Measurements from ENCODE around the gene NRL.

Gene NRL

GRCh38 chr14:24135584-24135833, 20.8 kb upstream of the NRL start:
- H3K27ac ChIP-seq (ENCODE audit: low read length), result no peak overlapping the region

GRCh38 chr14:24133735-24134134, 19.0 kb upstream of the NRL start:
- Histone ChIP-seq H3K4me3 (ENCODE audit: low read length) (no peak overlapping the region), H3K27me3 (ENCODE audit: control insufficient read depth, insufficient read depth, low read length) (no peaks in the 10 kb centered on the region), H3K36me3 (ENCODE audit: control insufficient read depth, insufficient read depth, low read length) (peaks cover 3% of the 10 kb centered on the region; the same call in 1 of the 2 replicates), H3K4me1 (ENCODE audit: control insufficient read depth, insufficient read depth, low read length) (peaks cover 5% of the 10 kb centered on the region), H3K27ac (ENCODE audit: low read length) (no peak overlapping the region), H3K9me3 (ENCODE audit: control insufficient read depth, insufficient read depth, low read length) (no peaks in the 10 kb centered on the region)
- no peak for DNase-seq (ENCODE audit: low read depth, low spot score)
- WGBS (ENCODE audit: insufficient coverage, insufficient read length), result no CpG with 5 or more reads among the region's 1 CpG

More at GRCh38 chr14:24135584-24135833, 20.8 kb upstream of the NRL start:
- Histone ChIP-seq H3K36me3 (ENCODE audit: control insufficient read depth, insufficient read depth, low read length) (peaks cover 3% of the 10 kb centered on the region), H3K27me3 (ENCODE audit: control insufficient read depth, insufficient read depth, low read length) (no peaks in the 10 kb centered on the region), H3K9me3 (ENCODE audit: control insufficient read depth, insufficient read depth, low read length) (no peaks in the 10 kb centered on the region), H3K4me3 (ENCODE audit: low read length) (peak overlapping the region; percentile 89; the same call in 1 of the 2 replicates), H3K4me1 (ENCODE audit: control insufficient read depth, insufficient read depth, low read length) (peaks cover 5% of the 10 kb centered on the region)
- WGBS (ENCODE audit: insufficient coverage, insufficient read length), result no CpG with 5 or more reads among the region's 9 CpGs
- DNase-seq (ENCODE audit: low read depth, low spot score), result no peak

- H3K9me3 ChIP-seq (ENCODE audit: control insufficient read depth, insufficient read depth, low read length), result no peaks in the 10 kb centered on the region
- no CpG with 5 or more reads among the region's 2 CpGs for WGBS (ENCODE audit: insufficient coverage, insufficient read length)
Measured at GRCh38 chr14:24132976-24133375, 18.2 kb upstream of the NRL start.

GRCh38 chr14:24132061-24132685, 17.4 kb upstream of the NRL start:
- no peaks in the 10 kb centered on the region for H3K36me3 ChIP-seq (ENCODE audit: control insufficient read depth, insufficient read depth, low read length)
- no peaks in the 10 kb centered on the region for H3K9me3 ChIP-seq (ENCODE audit: control insufficient read depth, insufficient read depth, low read length)
- no peak overlapping the region for H3K4me3 ChIP-seq (ENCODE audit: low read length)
- peaks cover 5% of the 10 kb centered on the region for H3K4me1 ChIP-seq (ENCODE audit: control insufficient read depth, insufficient read depth, low read length)
- H3K27ac ChIP-seq (ENCODE audit: low read length), result no peak overlapping the region
- WGBS (ENCODE audit: insufficient coverage, insufficient read length), result no CpG with 5 or more reads among the region's 24 CpGs
- no peak for DNase-seq (ENCODE audit: low read depth, low spot score)
- no peaks in the 10 kb centered on the region for H3K27me3 ChIP-seq (ENCODE audit: control insufficient read depth, insufficient read depth, low read length)

More at GRCh38 chr14:24132976-24133375, 18.2 kb upstream of the NRL start:
- H3K4me1 ChIP-seq (ENCODE audit: control insufficient read depth, insufficient read depth, low read length), result peaks cover 5% of the 10 kb centered on the region
- H3K27me3 ChIP-seq (ENCODE audit: control insufficient read depth, insufficient read depth, low read length), result no peaks in the 10 kb centered on the region
- H3K36me3 ChIP-seq (ENCODE audit: control insufficient read depth, insufficient read depth, low read length), result no peaks in the 10 kb centered on the region
- H3K4me3 ChIP-seq (ENCODE audit: low read length), result no peak overlapping the region
- H3K27ac ChIP-seq (ENCODE audit: low read length), result no peak overlapping the region
- no peak for DNase-seq (ENCODE audit: low read depth, low spot score)

GRCh38 chr14:24131549-24131966, 16.8 kb upstream of the NRL start:
- H3K4me3 ChIP-seq (ENCODE audit: low read length), result no peak overlapping the region
- no peak overlapping the region for H3K27ac ChIP-seq (ENCODE audit: low read length)
- DNase-seq (ENCODE audit: low read depth, low spot score), result no peak
- H3K36me3 ChIP-seq (ENCODE audit: control insufficient read depth, insufficient read depth, low read length), result no peaks in the 10 kb centered on the region
- H3K27me3 ChIP-seq (ENCODE audit: control insufficient read depth, insufficient read depth, low read length), result no peaks in the 10 kb centered on the region
- WGBS (ENCODE audit: insufficient coverage, insufficient read length), result no CpG with 5 or more reads among the region's 15 CpGs
- H3K4me1 ChIP-seq (ENCODE audit: control insufficient read depth, insufficient read depth, low read length), result peaks cover 2% of the 10 kb centered on the region
- no peaks in the 10 kb centered on the region for H3K9me3 ChIP-seq (ENCODE audit: control insufficient read depth, insufficient read depth, low read length)

- no peaks in the 10 kb centered on the region for H3K9me3 ChIP-seq (ENCODE audit: control insufficient read depth, insufficient read depth, low read length)
- H3K4me3 ChIP-seq (ENCODE audit: low read length), result no peak overlapping the region
- no peak overlapping the region for H3K27ac ChIP-seq (ENCODE audit: low read length)
- no CpG with 5 or more reads among the region's 7 CpGs for WGBS (ENCODE audit: insufficient coverage, insufficient read length)
- H3K4me1 ChIP-seq (ENCODE audit: control insufficient read depth, insufficient read depth, low read length), result peaks cover 2% of the 10 kb centered on the region
- H3K36me3 ChIP-seq (ENCODE audit: control insufficient read depth, insufficient read depth, low read length), result no peaks in the 10 kb centered on the region
- H3K27me3 ChIP-seq (ENCODE audit: control insufficient read depth, insufficient read depth, low read length), result no peaks in the 10 kb centered on the region
- DNase-seq (ENCODE audit: low read depth, low spot score), result no peak
Measured at GRCh38 chr14:24130717-24131548, 16.2 kb upstream of the NRL start.

DNA sequence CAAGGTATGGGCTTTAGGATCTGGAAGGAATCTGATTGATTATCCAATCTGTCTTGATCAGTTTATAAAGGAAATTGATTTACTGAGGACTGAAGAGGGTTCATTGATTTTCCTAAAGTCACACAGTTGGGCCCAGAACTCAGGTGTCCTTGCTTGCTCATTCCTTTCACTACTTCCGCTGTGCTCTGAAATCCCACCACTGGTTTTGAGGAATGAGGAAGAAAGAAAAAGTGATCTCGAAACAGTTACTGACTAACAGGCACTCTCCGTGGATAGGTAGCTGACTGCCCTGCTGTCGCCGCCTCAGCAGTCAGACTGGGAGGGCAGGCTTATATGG, 15.6 kb upstream of the NRL start, which contains the start of gene FITM1:
TSS of gene FITM1 (plus strand) at position 280 of the 337 bp plus-strand sequence. CDS start 905 bp downstream, outside the sequence.
- H3K9me3 ChIP-seq (ENCODE audit: control insufficient read depth, insufficient read depth, low read length), result no peaks in the 10 kb centered on the region
- no CpG with 5 or more reads among the region's 5 CpGs for WGBS (ENCODE audit: insufficient coverage, insufficient read length)
- H3K4me1 ChIP-seq (ENCODE audit: control insufficient read depth, insufficient read depth, low read length), result peaks cover under 1% of the 10 kb centered on the region
- no peaks in the 10 kb centered on the region for H3K27me3 ChIP-seq (ENCODE audit: control insufficient read depth, insufficient read depth, low read length)
- H3K4me3 ChIP-seq (ENCODE audit: low read length), result no peak within 1 kb of the TSS
- H3K36me3 ChIP-seq (ENCODE audit: control insufficient read depth, insufficient read depth, low read length), result no peaks in the 10 kb centered on the region
- H3K27ac ChIP-seq (ENCODE audit: low read length), result no peak within 1 kb of the TSS
- no peak for DNase-seq (ENCODE audit: low read depth, low spot score)

GRCh38 chr14:24129410-24129998, 14.8 kb upstream of the NRL start:
- no peak overlapping the region for H3K27ac ChIP-seq (ENCODE audit: low read length)
- no peaks in the 10 kb centered on the region for H3K36me3 ChIP-seq (ENCODE audit: control insufficient read depth, insufficient read depth, low read length)
- no CpG with 5 or more reads among the region's 8 CpGs for WGBS (ENCODE audit: insufficient coverage, insufficient read length)
- no peak for DNase-seq (ENCODE audit: low read depth, low spot score)
- no peak overlapping the region for H3K4me3 ChIP-seq (ENCODE audit: low read length)
- no peaks in the 10 kb centered on the region for H3K4me1 ChIP-seq (ENCODE audit: control insufficient read depth, insufficient read depth, low read length)
- no peaks in the 10 kb centered on the region for H3K27me3 ChIP-seq (ENCODE audit: control insufficient read depth, insufficient read depth, low read length)
- no peaks in the 10 kb centered on the region for H3K9me3 ChIP-seq (ENCODE audit: control insufficient read depth, insufficient read depth, low read length)

DNA sequence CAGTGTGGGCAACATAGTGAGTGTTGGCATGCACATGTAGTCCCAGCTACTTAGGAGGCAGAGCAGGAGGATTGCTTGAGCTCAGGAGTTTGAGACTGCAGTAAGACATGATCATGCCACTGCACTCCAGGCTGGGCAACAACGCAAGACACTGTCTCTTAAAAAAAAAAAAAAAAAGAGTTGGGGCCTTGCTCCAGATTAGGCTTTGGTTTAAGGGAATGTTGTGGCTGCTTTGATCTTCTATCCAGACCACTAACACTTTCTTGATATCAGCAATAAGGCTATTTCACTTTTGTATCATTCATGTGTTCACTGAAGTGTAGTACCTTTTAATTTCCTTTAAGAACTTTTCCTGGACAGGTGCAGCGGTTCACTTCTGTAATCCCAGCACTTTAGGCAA, 12.9 kb upstream of the NRL start:
- no peak overlapping the region for H3K27ac ChIP-seq (ENCODE audit: low read length)
- no peaks in the 10 kb centered on the region for H3K27me3 ChIP-seq (ENCODE audit: control insufficient read depth, insufficient read depth, low read length)
- WGBS (ENCODE audit: insufficient coverage, insufficient read length), result no CpG with 5 or more reads among the region's 2 CpGs
- H3K4me3 ChIP-seq (ENCODE audit: low read length), result no peak overlapping the region
- H3K36me3 ChIP-seq (ENCODE audit: control insufficient read depth, insufficient read depth, low read length), result peaks cover 4% of the 10 kb centered on the region
- no peaks in the 10 kb centered on the region for H3K4me1 ChIP-seq (ENCODE audit: control insufficient read depth, insufficient read depth, low read length)
- no peaks in the 10 kb centered on the region for H3K9me3 ChIP-seq (ENCODE audit: control insufficient read depth, insufficient read depth, low read length)
- DNase-seq (ENCODE audit: low read depth, low spot score), result no peak

- no peaks in the 10 kb centered on the region for H3K4me1 ChIP-seq (ENCODE audit: control insufficient read depth, insufficient read depth, low read length)
- no peaks in the 10 kb centered on the region for H3K9me3 ChIP-seq (ENCODE audit: control insufficient read depth, insufficient read depth, low read length)
- no peaks in the 10 kb centered on the region for H3K27me3 ChIP-seq (ENCODE audit: control insufficient read depth, insufficient read depth, low read length)
- peaks cover 7% of the 10 kb centered on the region for H3K36me3 ChIP-seq (ENCODE audit: control insufficient read depth, insufficient read depth, low read length)
- no peak overlapping the region for H3K27ac ChIP-seq (ENCODE audit: low read length)
- no peak for DNase-seq (ENCODE audit: low read depth, low spot score)
- H3K4me3 ChIP-seq (ENCODE audit: low read length), result no peak overlapping the region
Measured at GRCh38 chr14:24126939-24127338, 12.2 kb upstream of the NRL start.

Measured in iPS DF 6.9 (cell line).